Right kidney (tissue), 1 donor: ENCODE data around the gene SPATS2.
A peak's percentile ranks its signal among the peaks of the same experiment; 100 is the strongest.
"Not testable (repeated sequence)": the region's sequence is repeated elsewhere in the genome, so short reads cannot be mapped to it uniquely, and the experiment has no call there.

Experiments
- DNase-seq: peaks from one replicate; pipeline ENCODE4 v3.0.0-alpha.2; 2016

Gene SPATS2

DNA sequence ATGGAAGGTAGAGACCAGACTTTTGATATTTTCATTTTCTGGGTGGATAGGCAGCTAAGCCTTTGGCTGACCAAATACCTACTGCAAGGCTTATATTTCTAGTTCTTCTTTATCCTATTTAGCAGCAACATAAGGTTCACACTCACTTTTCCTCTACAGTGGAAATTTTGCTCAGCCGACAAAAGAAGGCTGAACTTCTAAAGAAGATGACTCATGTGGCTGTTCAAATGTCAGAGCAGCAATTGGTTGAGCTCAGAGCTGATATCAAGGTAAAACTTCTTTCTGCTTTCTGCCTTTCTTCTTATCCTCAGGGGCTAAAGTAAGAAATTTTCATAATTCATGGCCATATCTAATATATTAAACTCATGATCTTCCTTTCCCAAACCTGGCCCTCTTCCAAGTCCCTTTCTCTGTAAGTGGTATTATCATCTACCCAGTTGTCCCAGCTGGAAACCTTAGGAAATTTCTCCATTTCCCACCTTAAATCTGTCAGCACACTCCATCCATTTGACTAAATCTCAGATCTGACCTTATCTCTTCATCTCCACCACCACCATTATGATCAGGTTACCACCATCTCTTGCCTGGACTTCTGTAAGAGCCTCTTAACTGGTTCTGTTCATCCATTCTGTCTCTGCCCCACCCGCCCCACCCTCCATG lies 151.8 kb downstream of the SPATS2 start:
- DNase-seq: no peak

DNA sequence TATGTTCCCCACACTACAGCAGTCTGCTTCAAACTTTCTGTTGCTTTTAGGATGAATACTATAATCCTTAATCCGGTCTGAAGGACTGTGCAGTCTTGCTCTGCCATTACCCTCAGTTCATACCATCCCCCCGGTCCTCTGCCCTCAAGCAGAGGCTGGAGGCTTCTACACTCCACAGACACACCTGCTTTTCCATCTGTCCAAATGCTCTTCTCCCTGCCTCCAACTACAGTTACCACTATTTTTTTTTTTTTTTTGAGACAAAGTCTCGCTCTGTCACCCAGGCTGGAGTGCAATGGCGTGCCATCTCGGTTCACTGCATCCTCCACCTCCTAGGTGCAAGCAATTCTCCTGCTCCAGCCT lies 152.3 kb downstream of the SPATS2 start:
- no peak for DNase-seq

DNA sequence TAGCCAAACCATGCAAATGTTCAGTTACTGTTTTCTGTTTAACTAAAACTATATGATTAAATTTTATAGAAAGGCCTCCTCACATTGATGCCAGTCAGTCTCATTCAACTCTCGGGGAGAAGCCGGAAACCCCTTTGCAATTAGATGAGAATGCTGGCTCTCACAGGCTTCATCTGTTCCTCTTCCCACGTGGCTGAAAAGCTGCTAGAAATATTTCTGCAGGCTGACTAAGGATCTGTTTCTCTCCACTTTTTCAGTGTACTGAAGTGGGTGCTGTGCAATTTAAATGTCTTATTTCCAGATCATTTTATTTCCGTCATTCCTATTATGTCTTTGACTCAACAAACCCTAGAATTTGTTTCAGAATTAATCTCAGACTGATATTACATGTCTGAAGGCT lies 154.1 kb downstream of the SPATS2 start:
- DNase-seq: no peak

DNA sequence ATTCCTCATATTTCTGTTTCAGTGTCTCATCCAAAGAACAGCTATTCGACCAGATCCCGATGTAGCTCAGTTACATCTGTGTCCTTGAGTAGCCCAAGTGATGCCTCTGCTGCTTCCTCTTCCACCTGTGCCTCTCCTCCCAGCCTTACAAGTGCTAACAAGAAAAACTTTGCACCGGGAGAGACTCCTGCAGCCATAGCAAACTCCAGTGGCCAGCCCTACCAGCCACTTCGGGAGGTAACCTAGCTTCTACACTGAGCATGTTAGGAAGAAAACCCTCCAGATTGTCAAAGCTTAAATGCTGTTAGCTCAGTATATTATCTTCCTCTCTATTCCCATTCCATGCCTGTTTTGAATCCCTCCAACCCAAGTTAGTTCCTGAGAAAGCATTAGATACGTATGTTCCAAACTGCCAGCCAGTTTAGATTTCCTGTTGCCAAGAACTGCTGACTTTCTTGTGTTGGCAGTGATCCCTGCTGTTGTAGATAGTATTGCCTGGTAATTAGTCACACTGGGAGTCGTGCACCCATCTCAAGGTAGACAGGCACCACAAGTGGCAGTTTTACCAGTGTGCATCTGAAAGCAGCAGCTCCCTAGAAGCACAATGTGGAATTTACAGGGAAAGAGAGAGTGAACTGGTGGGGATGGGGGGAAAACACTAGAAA lies 157.5 kb downstream of the SPATS2 start:
- no peak for DNase-seq

DNA sequence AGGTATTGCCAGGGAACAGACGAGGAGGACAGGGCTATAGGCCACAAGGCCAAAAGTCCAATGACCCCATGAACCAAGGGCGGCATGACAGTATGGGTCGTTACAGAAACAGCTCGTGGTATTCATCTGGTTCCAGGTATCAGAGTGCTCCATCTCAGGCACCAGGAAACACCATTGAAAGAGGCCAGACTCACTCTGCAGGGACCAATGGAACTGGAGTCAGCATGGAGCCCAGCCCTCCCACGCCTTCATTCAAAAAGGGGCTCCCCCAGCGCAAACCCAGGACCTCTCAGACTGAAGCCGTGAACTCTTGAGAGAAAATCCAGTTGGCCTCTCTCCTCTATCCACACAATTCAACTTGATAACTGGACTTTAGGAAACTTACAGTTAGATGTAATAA lies 158.7 kb downstream of the SPATS2 start:
- DNase-seq: no peak

DNA sequence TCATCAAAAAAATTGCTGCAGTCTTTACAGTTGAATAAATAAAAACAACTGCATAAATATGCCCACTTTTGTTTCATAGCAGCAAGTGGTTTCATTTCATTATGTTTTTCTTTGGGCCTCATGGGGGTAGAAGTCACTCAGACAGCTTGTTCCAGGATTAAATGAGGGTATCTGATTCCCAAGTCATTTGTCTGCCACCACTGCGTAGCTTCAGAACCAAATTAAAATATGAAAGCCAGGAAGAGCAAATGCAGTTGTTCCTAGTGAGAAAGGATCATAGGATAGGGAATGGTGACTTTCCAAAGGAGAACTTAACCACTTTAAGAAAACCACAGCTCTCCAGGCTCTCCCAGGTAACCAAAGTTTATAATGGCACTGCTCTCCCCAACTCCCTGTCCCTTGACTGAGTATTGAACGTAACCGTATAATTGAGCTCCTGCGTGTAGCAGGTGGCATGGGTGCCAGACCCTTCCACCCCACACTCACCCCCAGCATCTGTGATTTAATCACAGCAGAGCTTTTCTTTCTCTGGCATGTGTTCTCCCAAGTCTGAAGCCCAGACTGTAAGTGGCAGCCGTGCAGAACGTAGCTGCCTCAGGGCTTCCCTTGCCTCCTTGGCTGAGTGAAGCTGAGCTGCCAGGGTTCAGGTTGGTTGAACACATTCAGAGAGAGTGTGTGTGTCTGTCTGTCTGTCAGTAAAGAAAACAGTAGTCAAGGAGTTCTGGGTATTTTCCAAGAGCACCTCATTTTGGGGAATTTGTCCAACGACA lies 160.3 kb downstream of the SPATS2 start:
- DNase-seq: peak; percentile 47

DNA sequence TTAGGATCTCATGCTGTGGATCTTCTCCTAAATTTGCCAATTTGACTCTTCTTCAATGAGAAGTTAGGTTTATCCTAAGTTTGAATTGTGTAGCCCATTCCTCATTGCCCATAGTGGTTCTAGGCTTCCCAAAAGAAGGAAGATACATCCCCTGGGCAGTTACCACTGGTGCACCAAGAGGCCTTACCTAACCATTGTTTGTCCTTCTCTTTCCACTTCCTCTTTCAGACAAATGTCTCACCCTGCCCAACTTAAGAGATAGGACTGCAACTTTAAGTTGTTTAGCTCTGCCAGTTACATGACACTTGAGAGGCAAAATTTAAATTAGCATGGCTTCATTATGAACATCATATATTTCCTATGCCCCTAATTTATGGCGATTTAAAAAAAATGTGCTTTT lies 162.2 kb downstream of the SPATS2 start:
- DNase-seq: no peak

DNA sequence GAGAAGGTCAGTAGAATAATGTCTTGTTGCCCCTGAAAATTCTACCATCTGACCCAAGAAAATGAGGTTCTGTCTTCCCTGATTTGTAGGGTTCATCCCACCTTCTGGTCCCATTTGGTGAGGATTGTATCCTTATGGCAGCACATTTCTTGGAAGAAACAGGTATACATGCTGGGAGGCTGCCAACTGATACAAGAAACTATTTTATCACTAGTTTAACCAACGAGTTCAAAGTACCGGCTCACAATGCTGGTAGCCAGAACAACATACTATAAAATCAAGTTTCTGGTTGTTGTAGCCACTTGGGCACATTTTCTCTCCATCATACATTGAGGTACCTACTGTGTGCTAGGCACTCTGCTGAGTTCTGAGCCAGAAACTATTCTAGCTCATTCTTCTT lies 164.5 kb downstream of the SPATS2 start:
- DNase-seq: no peak

DNA sequence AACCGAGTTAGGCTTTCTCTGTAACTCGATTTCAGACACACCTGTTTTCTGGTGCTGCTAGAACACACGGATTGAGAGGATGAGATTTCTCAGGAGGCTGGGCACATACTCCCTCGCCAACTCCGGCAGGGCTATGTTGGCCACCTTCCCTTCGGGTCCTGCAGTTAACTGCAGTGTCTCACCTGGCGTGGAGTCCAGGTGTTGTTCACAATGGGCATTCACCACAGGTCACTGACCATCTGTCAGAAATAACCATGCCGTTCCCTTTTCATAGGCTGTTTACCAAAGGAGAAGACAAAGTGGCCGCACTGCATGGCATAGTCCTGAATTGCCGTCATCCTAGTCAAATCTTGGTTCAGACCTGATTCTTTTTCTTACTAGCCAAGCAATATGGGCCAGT lies 166.1 kb downstream of the SPATS2 start:
- no peak for DNase-seq

DNA sequence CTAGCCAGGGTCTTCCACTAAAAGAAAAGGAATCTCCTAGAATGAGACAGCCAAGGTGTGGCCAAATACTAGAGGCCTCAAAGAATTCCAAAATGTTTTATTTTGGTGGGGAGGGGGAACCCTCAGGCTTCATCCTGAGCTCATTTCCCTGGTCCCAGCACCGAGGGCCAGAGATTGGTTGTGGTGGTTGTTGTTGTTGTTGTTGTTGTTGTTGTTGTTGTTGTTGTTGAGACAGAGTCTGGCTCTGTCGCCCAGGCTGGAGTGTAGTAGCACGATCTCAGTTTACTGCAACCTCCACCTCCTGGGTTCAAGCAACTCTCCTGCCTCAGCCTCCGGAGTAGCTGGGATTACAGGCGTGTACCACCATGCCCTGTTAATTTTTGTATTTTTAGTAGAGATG lies 166.9 kb downstream of the SPATS2 start:
- not testable (repeated sequence) for DNase-seq

DNA sequence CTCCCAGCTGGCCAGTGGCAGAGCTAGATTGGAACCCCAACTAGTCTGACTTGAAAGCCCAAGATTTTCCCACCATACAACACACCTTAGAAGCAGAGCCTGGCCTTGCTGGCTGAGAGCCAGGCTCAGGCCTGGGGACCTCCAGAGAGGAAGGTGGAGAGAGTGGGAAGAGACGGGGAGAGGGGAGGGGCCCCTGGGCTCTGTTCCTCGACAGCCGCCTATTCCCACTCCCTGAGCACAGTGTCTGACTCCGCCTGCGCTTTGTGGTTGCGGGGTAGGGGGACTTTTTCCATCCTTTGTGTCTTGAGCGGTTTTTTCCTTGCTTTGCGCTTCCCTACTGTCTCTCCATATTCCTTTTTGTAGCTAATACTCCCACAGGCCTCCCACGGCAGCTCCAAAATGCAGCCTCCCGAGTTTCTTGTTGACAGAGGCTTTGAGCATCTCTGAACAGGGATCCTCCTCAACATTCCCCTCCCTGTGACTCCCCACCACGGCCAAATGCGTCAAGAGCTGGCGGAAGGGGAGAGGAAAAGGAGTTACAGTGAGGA lies 167.5 kb downstream of the SPATS2 start:
- no peak for DNase-seq

DNA sequence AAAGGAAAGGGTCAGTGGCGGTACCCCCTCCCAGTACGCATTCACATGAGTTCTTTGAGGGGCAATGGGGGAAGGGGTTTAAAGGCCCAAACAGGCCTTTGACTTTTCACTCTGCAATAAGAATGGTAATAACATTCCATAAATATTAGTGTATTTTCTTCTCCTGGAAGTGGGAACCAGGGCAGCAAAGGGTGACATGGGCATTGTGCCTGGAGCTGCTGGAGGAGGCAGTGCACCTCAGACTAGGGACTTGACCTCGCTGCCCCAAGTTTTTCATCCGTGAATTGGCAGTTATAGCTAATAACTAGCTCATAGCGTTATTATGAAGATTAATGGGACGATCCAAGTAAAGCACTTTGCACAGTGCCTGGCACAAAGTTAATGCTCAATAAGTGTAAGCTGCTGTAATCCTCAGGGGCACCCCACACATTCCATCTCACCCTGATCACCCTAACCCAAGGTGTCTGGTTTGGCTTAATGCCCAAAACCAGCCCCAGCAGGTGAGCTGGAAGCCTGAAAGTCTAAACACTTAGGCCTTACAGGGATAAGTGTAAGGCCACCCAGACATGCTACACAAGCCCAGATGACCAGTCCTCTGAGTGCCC lies 168.8 kb downstream of the SPATS2 start:
- no peak for DNase-seq

DNA sequence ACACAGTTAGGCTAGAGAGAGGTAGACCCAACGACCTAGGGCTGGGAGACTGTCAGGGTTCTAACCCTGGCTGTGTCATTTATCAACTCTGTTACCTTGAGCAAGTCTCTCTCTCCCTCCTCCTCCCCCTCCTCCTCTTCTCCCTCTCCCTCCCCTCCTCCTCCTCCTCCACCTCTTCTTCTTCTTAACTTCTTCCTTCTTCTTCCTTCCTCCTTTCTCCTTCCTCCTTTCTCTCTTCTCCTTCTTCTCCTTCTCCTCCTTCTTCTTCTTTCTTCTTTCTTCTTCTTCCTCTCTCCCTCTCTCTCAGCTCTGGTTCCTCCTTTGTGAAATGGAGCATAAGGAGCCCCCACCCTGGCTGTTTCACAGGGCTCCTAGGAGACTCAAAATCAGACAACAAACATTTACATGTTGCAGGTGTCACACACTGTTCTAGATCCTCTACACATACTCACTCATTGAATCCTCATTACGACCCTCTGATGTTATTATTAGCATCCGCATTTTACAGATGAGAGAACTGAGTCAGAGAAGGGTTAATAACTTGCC lies 169.3 kb downstream of the SPATS2 start:
- DNase-seq: no peak

DNA sequence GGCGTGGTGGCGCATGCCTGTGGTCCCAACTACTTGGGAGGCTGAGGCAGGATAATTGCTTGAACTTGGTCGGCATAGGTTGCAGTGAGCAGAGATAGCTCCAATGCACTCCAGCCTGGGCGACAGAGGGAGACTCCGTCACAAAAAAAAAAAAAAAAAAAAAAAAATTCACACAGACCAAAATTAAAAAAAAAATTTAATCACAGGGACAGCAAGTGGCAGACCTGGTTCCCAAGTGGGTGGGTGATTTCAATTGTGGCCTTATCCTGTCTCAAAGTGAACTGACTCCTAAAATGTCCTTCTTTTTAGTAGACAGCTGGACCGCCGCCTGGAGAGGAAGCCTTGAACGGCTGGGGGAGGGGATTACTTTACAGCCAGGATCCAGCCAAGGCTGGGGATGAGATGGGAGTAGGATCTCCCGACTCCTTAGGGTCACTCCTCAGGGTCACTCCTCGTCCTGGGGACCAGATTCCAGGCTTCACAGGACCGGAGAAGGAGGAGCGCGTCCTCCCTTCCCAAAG lies 170.0 kb downstream of the SPATS2 start:
- no peak for DNase-seq

DNA sequence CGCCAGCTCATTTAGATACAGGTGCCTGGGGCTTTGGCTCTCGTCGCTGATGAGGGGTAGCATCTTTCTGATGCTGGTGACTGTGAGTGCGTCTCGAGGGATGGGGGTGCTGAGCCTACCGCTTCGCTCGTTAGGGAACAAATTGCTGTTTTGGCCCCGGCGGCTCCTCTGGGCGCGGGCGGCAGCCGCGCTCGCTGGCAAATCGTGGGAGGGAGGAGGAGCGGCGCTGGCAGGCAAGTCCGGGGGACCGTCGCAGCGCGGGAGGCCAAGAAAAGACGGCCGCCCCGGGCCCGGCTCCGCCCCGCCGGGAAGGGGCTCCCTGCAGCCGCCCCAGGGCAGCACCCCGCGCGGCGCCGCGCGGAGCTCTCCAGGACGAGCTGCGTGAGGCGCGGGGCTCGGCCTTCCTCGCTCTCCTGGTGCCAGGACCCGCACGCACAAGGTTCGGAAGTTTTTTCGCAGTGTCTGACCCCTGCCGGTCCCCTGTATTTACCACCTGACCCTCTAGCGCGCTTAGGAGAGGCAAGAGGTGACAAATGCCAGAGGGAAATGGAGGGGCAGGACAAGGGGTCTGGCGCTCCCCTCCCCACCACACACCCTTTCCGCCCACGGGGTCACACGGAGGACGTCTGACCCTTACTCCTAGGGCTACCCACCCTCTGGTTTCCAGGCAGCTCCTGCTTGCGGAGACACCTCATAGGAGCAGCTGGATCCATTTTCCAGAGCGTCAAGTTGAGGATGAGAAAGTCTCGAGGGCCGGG lies 170.7 kb downstream of the SPATS2 start:
- DNase-seq: peak; percentile 68

DNA sequence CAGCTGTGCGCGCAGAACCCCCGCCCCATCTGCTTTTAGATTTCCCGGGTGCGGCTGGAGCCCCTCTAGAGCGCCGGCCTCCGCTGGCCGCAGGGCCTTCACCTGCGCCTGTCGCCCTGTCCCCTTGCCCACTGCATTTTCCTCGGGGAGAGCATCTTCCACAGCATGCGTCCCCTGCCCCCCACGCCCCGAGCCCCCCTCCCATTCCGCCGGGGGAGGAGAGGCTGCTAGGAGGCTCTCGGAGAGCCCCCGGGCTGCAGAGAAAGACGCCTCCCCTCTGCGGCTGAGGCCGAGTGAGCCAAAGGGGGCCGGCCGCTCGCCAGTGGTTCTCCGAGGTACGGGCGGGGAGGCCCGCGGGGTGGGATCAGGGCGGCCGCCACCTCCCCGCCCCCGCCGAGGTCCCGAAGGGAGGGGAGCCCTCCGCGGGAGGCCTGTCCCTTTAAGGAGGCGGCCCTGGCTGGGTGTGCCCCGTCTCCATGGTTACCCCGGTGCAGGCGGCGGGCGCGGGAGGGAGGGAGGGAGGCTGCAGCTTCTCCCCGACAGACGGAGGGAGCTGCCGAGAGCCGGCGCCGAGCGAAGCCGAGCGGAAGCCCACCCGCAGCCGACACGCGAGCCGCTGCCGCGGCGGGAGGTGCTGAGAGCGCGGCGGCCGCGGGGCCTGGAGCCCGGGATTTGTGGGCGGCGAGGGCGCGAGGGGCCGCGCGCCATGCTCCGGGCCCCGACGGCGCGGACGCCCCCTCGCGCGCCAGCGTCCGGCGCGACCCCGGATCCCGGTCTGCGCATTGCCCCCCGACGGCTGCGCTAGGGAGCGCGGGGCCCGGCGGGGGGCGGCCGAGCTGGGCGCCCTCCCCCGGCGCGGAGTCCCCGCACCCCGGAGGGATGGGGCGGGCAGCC lies 171.5 kb downstream of the SPATS2 start, which contains the start of gene KCNH3:
Gene KCNH3 (plus strand): TSS at position 521 of the 894 bp plus-strand sequence. CDS start 387 bp downstream, outside the sequence.
- DNase-seq: peak; percentile 67

DNA sequence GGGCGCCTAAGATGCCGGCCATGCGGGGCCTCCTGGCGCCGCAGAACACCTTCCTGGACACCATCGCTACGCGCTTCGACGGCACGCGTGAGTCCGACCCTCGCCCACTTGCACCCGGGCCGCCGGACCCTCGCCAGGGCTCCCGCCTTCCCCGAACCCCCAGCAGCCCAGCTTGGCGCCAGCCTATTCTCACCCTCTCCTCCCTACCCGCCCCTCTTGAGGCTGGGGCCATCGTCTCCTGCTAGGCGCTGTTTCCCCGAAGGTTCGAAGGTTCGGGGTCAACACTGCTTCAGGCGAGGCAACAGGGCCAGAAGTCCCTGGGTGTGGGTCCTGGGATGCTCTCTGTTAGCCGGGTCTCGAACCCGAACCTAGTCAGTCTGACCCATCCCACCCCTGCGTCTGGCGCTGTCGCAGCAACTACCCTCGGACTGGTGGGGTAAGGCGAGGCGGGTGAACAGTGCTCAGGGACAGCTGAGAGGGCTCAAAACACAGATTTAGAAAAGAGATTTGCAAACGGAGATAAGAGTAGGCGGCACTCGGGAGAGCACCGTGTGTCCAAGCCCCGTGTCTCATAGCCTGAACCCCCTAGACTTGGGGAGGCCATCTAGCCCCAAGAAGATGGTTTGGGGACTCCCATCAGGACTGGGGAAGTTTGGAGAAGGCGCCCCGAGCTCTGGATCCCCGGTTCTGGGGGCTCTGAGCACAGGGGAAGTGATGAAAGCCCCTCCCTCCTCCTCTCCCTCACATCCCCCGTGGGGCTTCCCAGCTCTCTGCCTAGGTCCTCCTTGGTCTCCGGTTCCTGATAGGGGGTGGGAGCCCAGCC lies 172.4 kb downstream of the SPATS2 start:
- no peak for DNase-seq

DNA sequence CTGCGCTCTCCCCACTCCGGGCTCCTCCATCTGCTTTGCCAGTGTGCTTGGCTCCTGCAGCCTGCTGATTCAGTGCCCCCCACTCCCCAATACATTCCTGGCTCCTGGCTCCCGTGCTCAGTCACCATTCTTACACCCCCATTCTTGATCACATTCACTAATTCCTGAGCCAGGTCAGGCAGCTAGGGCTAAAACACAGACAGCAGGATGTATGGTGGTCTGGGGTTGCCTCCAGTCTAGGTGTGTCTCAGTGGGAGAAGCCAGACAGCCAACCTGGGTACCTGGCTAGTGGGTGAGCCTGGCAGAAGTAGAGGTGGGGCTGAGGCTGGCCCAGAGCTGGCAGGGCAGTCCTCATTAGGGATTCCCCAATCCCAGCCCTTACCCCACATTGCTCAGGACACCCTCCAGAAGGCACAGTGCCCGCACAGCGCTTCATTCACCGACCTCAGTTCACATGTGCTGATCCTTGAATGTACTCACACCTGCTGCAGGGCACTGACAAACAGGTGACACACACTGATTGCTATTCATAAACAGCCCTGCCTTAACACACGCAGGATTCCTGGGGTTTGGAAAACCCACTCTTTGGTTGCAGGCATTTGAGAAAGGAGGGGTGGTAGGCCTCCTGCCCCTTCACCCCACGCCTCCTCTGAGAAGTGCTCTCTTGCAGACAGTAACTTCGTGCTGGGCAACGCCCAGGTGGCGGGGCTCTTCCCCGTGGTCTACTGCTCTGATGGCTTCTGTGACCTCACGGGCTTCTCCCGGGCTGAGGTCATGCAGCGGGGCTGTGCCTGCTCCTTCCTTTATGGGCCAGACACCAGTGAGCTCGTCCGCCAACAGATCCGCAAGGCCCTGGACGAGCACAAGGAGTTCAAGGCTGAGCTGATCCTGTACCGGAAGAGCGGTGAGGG lies 173.2 kb downstream of the SPATS2 start:
- no peak for DNase-seq
